Karpas-422 (cell line): Measurements from ENCODE around the gene RXRA. TPM values are rescaled to one million over a fixed set of nuclear protein-coding genes. Genes with fewer than 3 reads are reported as not detected.

Source experiments
- DNase-seq: peaks from one replicate; pipeline ENCODE4 v3.0.0-alpha.2; 2015
- H2AFZ ChIP-seq: fragments of 200-600 bp; sonication (generic); 2 replicates; pipeline ENCODE4 v1.6.1; 2014; ENCODE audit warnings: antibody characterized with exemption, low read length, mixed read lengths
- H3K27ac ChIP-seq: fragments of 200-600 bp; sonication (generic); 2 replicates; pipeline ENCODE4 v1.5.1; 2014; ENCODE audit warnings: mild to moderate bottlenecking, low read length, moderate library complexity
- H3K27me3 ChIP-seq: fragments of 200-600 bp; sonication (generic); 2 replicates; pipeline ENCODE4 v1.6.1; 2014; ENCODE audit warnings: low read length, mixed read lengths
- H3K36me3 ChIP-seq: fragments of 200-600 bp; sonication (generic); 2 replicates; pipeline ENCODE4 v1.6.1; 2014; ENCODE audit warnings: low read length, mixed read lengths; ENCODE audit not compliant: insufficient read depth
- H3K4me1 ChIP-seq: fragments of 200-600 bp; sonication (generic); 2 replicates; pipeline ENCODE4 v1.6.1; 2014; ENCODE audit warnings: mild to moderate bottlenecking, low read length, mixed read lengths
- H3K4me2 ChIP-seq: fragments of 200-600 bp; sonication (generic); 2 replicates; pipeline ENCODE4 v1.6.1; 2014; ENCODE audit warnings: low read length, low read depth, mild to moderate bottlenecking; ENCODE audit not compliant: poor library complexity, severe bottlenecking
- H3K4me3 ChIP-seq: fragments of 200-600 bp; sonication (generic); 2 replicates; pipeline ENCODE4 v1.5.1; 2014; ENCODE audit warnings: mild to moderate bottlenecking, antibody characterized with exemption, low read length, mixed read lengths
- H3K79me2 ChIP-seq: fragments of 200-600 bp; sonication (generic); 2 replicates; pipeline ENCODE4 v1.6.1; 2014; ENCODE audit warnings: mild to moderate bottlenecking, low read length, mixed read lengths
- H3K9ac ChIP-seq: fragments of 200-600 bp; sonication (generic); 2 replicates; pipeline ENCODE4 v1.6.0; 2014; ENCODE audit warnings: low read length
- H3K9me2 ChIP-seq: fragments of 200-600 bp; sonication (generic), shearing (Covaris generic); replicated peaks from 2 replicates; pipeline ENCODE4 v1.6.0; 2014; ENCODE audit warnings: mild to moderate bottlenecking, low read length, moderate library complexity; ENCODE audit not compliant: insufficient read depth
- H3K9me3 ChIP-seq: fragments of 300-700, 200-600 bp; sonication (generic); 2 replicates; pipeline ENCODE4 v1.6.1; 2014; ENCODE audit warnings: low read length, mixed read lengths
- H4K20me1 ChIP-seq: fragments of 200-600 bp; sonication (generic); 2 replicates; pipeline ENCODE4 v1.6.1; 2014; ENCODE audit warnings: mild to moderate bottlenecking, antibody characterized with exemption, low read length, low read depth; ENCODE audit not compliant: insufficient read depth
- total RNA-seq: library from RNA; depleted of rRNA; stranded (reverse); fragments of >200 nt; shearing (Covaris generic); gene quantifications from 2 replicates; pipeline ENCODE4 v1.2.3, GENCODE V29; 2014; ENCODE audit warnings: low replicate concordance

The RXRA gene
- total RNA-seq, 1 experiment from 2014 or later: not detected

DNA sequence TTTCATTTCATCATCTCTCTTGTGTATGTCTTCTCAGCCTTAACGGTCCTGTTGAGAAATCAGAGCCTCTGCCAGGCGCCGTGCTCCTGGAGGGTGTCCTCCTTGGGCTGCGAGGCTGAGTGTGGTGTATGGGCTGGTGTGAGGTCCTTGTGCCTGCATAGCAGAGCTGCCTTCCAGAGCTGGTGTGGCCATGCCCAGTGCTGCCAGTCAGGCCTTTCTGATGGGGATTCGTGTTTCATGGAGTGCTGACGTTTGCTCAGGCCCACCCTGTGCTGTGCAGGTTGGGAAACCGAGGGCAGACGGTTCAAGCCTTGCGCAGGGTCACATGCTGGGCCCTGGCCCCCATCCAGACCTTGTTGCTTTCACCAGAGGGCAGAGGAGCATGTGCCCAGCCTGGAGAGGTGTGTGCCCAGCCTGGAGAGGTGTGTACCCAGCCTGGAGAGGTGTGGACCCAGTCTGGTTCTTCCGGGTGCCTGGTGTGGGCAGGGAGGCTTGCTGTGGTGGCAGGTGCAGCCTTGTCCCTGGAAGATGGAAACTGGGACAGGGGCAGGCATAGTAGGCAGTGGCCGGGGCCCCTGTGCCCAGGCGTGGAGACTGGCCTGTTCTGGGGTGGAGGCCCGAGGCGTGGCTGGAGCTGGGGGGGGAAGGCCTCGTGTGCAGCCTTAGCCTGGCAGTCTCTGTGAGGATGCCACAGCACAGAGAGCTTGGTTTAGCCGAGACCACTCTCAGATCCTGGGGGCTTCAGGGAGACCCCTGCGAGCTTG, 84.0 kb downstream of the RXRA start:
- Histone ChIP-seq H3K4me2 (no peak overlapping the region), H3K36me3 (no peaks in the 10 kb centered on the region), H3K27ac (no peak overlapping the region), H3K4me3 (no peak overlapping the region), H3K9me2 (no peaks in the 10 kb centered on the region), H3K79me2 (no peaks in the 10 kb centered on the region), H3K27me3 (no peaks in the 10 kb centered on the region), H3K9ac (no peak overlapping the region), H3K4me1 (peaks cover 26% of the 10 kb centered on the region), H3K9me3 (no peaks in the 10 kb centered on the region), H4K20me1 (no peaks in the 10 kb centered on the region), H2AFZ (no peak overlapping the region)
- DNase-seq: no peak

DNA sequence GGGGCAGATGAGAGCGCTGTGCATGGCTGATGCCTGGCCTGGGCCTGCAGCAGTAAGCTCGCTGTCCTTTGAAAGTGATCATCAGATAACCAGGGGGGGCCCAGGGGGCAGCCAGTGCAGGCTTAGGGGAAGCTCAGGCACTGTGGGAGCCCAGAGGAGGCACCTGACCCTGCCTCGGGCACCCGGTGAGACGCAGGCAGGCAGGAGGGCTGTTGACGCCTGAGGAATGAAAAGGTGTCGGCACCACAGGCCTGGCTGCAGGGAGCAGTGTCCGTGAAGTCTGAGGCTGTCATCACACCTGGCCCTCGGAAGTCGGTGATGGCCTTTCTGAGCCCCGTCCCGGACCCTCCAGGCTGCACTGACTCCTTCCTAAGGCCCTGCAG, 84.6 kb downstream of the RXRA start:
- no peaks in the 10 kb centered on the region for H3K9me2 ChIP-seq
- no peak overlapping the region for H3K9ac ChIP-seq
- H3K27me3 ChIP-seq: no peaks in the 10 kb centered on the region
- H3K36me3 ChIP-seq: no peaks in the 10 kb centered on the region
- no peaks in the 10 kb centered on the region for H3K9me3 ChIP-seq
- no peak overlapping the region for H2AFZ ChIP-seq
- DNase-seq: no peak
- H3K27ac ChIP-seq: no peak overlapping the region
- no peaks in the 10 kb centered on the region for H4K20me1 ChIP-seq
- H3K4me2 ChIP-seq: no peak overlapping the region
- H3K4me1 ChIP-seq: peaks cover 21% of the 10 kb centered on the region
- no peak overlapping the region for H3K4me3 ChIP-seq
- H3K79me2 ChIP-seq: no peaks in the 10 kb centered on the region

DNA sequence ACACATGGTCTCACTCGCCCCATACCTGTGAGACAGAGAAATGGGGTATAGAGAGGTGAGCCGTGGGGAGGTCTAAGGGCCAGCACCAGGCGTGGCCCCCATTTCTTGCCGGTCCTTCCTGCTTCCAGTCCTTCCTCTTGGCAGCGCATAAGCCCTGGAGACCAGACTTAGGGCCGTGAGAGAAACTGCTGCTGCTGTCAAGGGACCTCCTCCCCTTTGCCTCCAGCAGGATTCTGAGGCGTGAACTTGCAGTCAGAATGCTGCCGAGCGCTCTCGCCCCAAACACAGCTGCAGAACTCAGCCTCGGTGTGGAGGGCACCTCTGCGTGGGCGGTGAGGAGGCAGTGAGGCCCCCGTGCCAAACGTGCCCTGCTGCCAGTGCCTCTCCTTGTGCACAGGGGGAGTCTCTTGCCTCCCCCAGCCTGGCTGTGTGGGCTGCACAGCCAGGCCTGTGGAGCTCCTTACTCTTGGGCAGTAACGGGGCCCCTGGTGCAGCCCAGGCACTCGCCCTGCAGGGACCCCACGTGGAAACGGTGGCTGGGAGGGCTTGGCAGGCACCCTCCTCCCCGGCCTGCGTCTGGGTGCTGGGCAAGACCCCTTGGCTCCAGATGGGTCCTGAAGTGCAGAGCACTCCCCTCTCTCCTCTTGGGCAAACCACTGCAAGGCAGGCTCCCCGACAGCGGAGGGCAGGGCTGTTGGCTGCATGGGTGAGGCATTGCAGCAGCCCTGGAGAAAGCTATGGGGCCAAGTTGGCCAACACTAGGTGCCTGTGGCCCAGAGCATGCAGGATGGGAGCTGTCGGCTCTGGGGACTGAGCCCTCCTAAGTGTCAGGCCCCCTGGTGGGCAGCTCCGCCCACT, 85.4 kb downstream of the RXRA start:
- no peak overlapping the region for H3K27ac ChIP-seq
- no peaks in the 10 kb centered on the region for H3K27me3 ChIP-seq
- no peaks in the 10 kb centered on the region for H4K20me1 ChIP-seq
- no peaks in the 10 kb centered on the region for H3K9me3 ChIP-seq
- H3K9ac ChIP-seq: no peak overlapping the region
- no peaks in the 10 kb centered on the region for H3K79me2 ChIP-seq
- no peak overlapping the region for H3K4me3 ChIP-seq
- H3K4me2 ChIP-seq: no peak overlapping the region
- no peaks in the 10 kb centered on the region for H3K9me2 ChIP-seq
- no peak overlapping the region for H2AFZ ChIP-seq
- no peaks in the 10 kb centered on the region for H3K36me3 ChIP-seq
- no peak for DNase-seq
- peaks cover 12% of the 10 kb centered on the region for H3K4me1 ChIP-seq

DNA sequence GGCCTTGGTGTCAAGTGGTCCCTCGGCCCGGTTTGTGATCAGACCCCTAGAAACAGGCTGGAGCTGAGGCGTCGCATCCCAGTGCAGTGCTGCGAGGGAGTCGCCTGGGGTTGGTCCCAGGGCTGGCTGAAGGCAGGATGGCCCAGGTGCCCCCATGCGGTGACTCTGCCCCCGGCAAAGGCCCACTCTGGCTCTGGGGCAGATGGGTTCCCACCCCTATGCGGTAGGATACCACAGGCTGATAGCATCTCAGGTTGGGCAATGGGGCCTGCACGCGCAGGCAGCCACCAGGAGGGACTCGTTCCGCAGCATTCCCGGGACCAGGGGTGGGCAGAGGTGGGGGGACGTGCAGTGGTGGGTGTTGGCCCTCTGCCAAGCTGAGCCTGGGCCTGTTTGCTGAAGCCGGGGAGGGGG, 86.0 kb downstream of the RXRA start:
- Histone ChIP-seq H3K9me3 (no peaks in the 10 kb centered on the region), H3K36me3 (no peaks in the 10 kb centered on the region), H3K4me1 (peaks cover 6% of the 10 kb centered on the region), H3K27me3 (no peaks in the 10 kb centered on the region), H3K27ac (no peak overlapping the region), H3K79me2 (no peaks in the 10 kb centered on the region), H2AFZ (no peak overlapping the region), H4K20me1 (no peaks in the 10 kb centered on the region), H3K4me2 (no peak overlapping the region), H3K4me3 (no peak overlapping the region), H3K9ac (no peak overlapping the region), H3K9me2 (no peaks in the 10 kb centered on the region)
- no peak for DNase-seq

DNA sequence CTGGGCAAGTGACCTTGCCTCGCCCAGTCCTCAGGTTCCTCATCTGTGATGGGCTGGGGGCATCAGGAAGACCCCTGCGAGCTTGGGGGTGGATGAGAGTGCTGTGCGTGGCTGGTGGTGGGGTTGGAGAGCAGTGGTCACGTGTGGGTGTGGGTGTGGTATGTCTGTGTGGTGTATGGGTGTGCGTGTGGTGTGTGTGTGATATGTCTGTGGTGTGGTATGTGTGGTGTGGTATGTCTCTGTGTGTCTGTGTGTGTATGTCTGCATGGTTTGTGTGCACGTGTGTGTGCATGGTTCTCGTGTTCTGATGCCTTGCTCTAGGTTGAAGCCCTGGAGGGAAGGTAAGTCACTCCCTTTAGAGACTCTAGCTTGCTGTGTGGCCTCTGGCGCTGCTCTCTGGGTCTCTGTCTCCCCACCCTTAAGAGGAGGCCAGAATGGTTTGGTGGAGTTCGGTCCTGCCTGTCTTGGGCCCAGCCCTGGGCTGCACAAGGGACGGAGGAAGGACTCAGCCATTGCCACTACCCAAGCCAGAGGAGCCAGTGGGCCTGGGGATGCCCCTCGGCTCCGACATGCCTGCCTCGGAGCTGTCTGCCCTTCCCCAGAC, 87.0 kb downstream of the RXRA start:
- no peak overlapping the region for H3K9ac ChIP-seq
- no peak overlapping the region for H3K4me3 ChIP-seq
- no peak overlapping the region for H3K27ac ChIP-seq
- H3K27me3 ChIP-seq: no peaks in the 10 kb centered on the region
- H2AFZ ChIP-seq: no peak overlapping the region
- no peaks in the 10 kb centered on the region for H3K36me3 ChIP-seq
- no peak for DNase-seq
- no peaks in the 10 kb centered on the region for H3K9me2 ChIP-seq
- H3K4me1 ChIP-seq: no peaks in the 10 kb centered on the region
- H3K4me2 ChIP-seq: no peak overlapping the region
- H3K9me3 ChIP-seq: no peaks in the 10 kb centered on the region
- no peaks in the 10 kb centered on the region for H3K79me2 ChIP-seq
- no peaks in the 10 kb centered on the region for H4K20me1 ChIP-seq

DNA sequence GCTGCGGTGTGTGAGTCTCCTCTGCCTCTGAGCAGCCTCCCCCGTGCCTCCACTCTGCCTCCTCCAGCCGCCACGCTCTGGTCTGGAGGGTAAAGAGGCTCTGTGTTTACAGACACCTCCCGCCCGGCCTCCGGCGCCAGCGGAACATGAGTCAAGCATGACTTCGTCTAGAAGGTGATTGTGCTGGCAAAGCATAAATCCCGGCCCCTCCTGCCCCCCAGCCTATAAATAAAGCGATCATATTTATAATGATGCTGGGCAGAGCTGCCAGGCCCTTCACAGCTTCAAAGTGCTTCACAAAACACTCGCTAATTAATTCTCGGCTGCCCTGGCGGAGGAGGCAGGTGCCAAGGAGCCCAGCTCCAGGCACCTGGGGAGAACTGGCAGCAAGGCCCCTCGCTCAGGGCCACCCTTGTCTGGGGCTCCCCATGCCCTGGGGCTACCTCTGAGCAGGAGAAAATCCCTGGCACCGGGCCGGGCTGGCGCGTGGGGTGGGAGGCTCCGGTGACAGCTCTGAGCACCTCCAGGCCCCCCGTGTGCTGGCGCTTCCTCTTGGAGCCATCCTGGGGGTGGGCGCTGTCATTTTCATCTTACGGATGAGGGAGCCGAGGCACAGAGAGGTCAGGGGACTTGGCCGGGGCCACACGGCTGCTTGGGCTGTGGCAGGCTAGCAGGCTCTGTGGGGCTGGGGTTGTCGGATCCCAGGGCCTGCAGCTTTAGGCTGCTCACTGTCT, 87.8 kb downstream of the RXRA start:
- Histone ChIP-seq H2AFZ (no peak overlapping the region), H3K4me2 (no peak overlapping the region), H3K4me3 (no peak overlapping the region), H3K9me2 (no peaks in the 10 kb centered on the region), H3K9ac (no peak overlapping the region), H3K36me3 (no peaks in the 10 kb centered on the region), H3K9me3 (no peaks in the 10 kb centered on the region), H4K20me1 (no peaks in the 10 kb centered on the region), H3K27ac (no peak overlapping the region), H3K79me2 (no peaks in the 10 kb centered on the region), H3K4me1 (no peaks in the 10 kb centered on the region), H3K27me3 (no peaks in the 10 kb centered on the region)
- no peak for DNase-seq

DNA sequence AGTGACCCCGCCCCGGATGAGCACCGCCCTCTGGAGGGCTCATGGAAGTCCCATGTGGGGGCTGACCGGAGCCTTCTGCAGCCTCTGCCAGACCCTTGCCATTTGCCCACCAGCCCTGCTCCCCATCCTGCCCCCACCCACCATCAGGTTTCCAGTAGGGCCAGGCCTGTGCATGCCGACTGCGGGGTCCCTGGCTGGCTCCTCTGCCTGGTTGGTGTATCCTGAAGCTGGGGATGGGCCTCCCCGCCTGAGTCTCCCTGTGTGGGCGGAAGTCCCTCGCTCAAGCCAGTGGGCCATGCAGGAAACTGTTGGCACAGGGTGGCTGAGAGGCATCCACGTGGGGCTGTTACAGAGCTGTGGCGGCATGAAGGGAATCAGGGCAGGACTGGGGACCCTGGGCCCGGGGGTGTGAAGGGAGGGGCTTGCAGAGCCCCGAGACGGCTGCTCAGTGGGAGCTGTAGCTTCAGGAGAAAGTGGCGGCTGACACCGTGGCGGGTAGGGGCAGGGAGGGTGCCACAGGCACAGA, 88.7 kb downstream of the RXRA start:
- no peak overlapping the region for H3K4me3 ChIP-seq
- no peaks in the 10 kb centered on the region for H3K9me2 ChIP-seq
- no peaks in the 10 kb centered on the region for H3K27me3 ChIP-seq
- no peaks in the 10 kb centered on the region for H3K9me3 ChIP-seq
- DNase-seq: no peak
- H3K36me3 ChIP-seq: no peaks in the 10 kb centered on the region
- H3K27ac ChIP-seq: no peak overlapping the region
- H2AFZ ChIP-seq: no peak overlapping the region
- H3K4me1 ChIP-seq: no peaks in the 10 kb centered on the region
- H4K20me1 ChIP-seq: no peaks in the 10 kb centered on the region
- H3K9ac ChIP-seq: no peak overlapping the region
- no peak overlapping the region for H3K4me2 ChIP-seq
- H3K79me2 ChIP-seq: no peaks in the 10 kb centered on the region
